Measurements from ENCODE around the gene GABBR1. TPM values are rescaled to one million over a fixed set of nuclear protein-coding genes. Genes with fewer than 3 reads are reported as not detected.

The GABBR1 gene
- total RNA-seq, 1 donor, result 18.6 TPM

DNA sequence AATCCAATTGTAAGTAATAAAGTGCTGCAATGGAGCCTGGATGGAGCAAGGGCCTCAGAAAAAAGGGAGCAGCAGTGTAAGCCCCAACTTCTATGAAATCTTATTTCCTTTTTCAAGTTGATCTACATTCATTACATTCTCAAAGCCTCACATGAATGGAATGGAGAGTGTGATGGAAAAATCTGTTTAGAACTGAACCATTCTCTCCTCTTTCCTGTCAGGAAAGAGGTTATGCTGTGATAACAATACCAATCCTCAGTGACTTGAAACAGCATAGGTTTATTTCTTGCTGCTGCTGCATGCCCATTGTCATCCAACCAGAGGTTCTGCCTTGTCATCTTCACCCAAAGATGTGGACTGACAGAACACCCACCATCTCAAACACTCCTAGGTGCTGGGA, 56.9 kb downstream of the GABBR1 start:
- no peak overlapping the region for H3K4me3 ChIP-seq (ENCODE audit: low read length)

GRCh38 chr6:29567991-29568390, 65.0 kb downstream of the GABBR1 start:
- Histone ChIP-seq H3K27me3 (ENCODE audit: insufficient read depth, low read length) (peaks cover 4% of the 10 kb centered on the region), H3K4me3 (ENCODE audit: low read length) (no peak overlapping the region), H3K4me1 (ENCODE audit: insufficient read depth, low read length) (no peaks in the 10 kb centered on the region), H3K9me3 (ENCODE audit: low read depth, low read length) (no peaks in the 10 kb centered on the region)

More for the DNA sequence above, 56.9 kb downstream of the GABBR1 start:
- Histone ChIP-seq H3K4me1 (ENCODE audit: insufficient read depth, low read length) (no peaks in the 10 kb centered on the region), H3K9me3 (ENCODE audit: low read depth, low read length) (no peaks in the 10 kb centered on the region), H3K27me3 (ENCODE audit: insufficient read depth, low read length) (peaks cover 9% of the 10 kb centered on the region)

GRCh38 chr6:29567541-29567940, 65.4 kb downstream of the GABBR1 start:
- Histone ChIP-seq H3K27me3 (ENCODE audit: insufficient read depth, low read length) (peaks cover 4% of the 10 kb centered on the region), H3K4me3 (ENCODE audit: low read length) (no peak overlapping the region), H3K4me1 (ENCODE audit: insufficient read depth, low read length) (no peaks in the 10 kb centered on the region), H3K9me3 (ENCODE audit: low read depth, low read length) (no peaks in the 10 kb centered on the region)

GRCh38 chr6:29566856-29567255, 66.1 kb downstream of the GABBR1 start:
- no peaks in the 10 kb centered on the region for H3K4me1 ChIP-seq (ENCODE audit: insufficient read depth, low read length)
- no peak overlapping the region for H3K4me3 ChIP-seq (ENCODE audit: low read length)
- peaks cover 4% of the 10 kb centered on the region for H3K27me3 ChIP-seq (ENCODE audit: insufficient read depth, low read length)
- H3K9me3 ChIP-seq (ENCODE audit: low read depth, low read length), result no peaks in the 10 kb centered on the region

DNA sequence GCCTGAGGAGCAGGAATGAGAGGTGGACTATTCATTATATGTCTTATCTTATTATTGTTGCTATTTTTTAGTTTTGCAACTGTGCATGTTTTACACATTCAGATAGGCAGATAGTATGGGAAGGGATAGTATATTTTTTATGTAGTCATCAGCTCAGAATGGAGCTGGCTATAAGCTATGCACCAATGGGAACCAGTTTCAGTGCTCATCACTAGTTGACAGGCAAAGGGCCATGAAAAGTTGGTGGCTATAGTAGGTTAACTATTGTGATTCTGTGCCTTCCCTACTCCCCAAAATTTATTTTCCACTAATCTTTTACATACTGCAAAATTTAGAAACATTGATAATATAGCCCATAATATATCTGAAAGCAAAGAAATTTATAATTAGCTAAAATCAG, 68.1 kb downstream of the GABBR1 start:
- Histone ChIP-seq H3K9me3 (ENCODE audit: low read depth, low read length) (no peaks in the 10 kb centered on the region), H3K4me1 (ENCODE audit: insufficient read depth, low read length) (no peaks in the 10 kb centered on the region), H3K4me3 (ENCODE audit: low read length) (no peak overlapping the region), H3K27me3 (ENCODE audit: insufficient read depth, low read length) (peaks cover 8% of the 10 kb centered on the region)

DNA sequence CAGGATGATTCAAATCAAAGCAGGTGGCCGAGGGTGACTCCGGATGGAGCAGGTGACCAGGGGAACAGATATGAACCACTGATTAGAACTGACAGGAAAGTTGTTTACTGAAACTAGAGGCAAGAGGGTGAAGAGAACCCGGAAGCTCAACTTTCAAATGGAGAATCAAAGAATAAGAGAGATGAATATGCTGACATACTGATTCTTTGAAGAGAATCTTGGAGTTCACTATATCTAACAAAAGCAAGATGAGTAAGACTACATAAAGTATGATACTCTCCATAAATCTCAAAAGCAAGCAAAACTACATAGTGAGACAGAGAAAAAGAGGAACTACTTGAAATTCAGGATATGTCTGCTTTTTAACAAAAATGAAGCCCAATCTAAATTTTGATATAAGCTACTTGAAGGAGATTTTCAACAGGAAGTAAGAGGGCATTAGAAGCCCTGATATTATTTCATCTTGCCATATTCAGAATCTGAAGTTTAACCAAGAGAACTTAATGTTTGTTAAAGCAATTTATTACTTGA, 69.5 kb downstream of the GABBR1 start:
- H3K9me3 ChIP-seq (ENCODE audit: low read depth, low read length), result no peaks in the 10 kb centered on the region
- H3K27me3 ChIP-seq (ENCODE audit: insufficient read depth, low read length), result peaks cover 12% of the 10 kb centered on the region
- no peak overlapping the region for H3K4me3 ChIP-seq (ENCODE audit: low read length)
- H3K4me1 ChIP-seq (ENCODE audit: insufficient read depth, low read length), result no peaks in the 10 kb centered on the region

GRCh38 chr6:29561606-29562181, 71.3 kb downstream of the GABBR1 start:
- Histone ChIP-seq H3K9me3 (ENCODE audit: low read depth, low read length) (no peaks in the 10 kb centered on the region), H3K27me3 (ENCODE audit: insufficient read depth, low read length) (peaks cover 12% of the 10 kb centered on the region), H3K4me3 (ENCODE audit: low read length) (no peak overlapping the region), H3K4me1 (ENCODE audit: insufficient read depth, low read length) (no peaks in the 10 kb centered on the region)

- Histone ChIP-seq H3K9me3 (ENCODE audit: low read depth, low read length) (no peaks in the 10 kb centered on the region), H3K27me3 (ENCODE audit: insufficient read depth, low read length) (peaks cover 17% of the 10 kb centered on the region), H3K4me1 (ENCODE audit: insufficient read depth, low read length) (no peaks in the 10 kb centered on the region), H3K4me3 (ENCODE audit: low read length) (no peak overlapping the region)
Measured at GRCh38 chr6:29561091-29561490, 71.9 kb downstream of the GABBR1 start.

GRCh38 chr6:29559524-29560287, 73.3 kb downstream of the GABBR1 start, which contains the start of gene UBD:
Gene UBD, minus strand, starts transcription at chr6:29559732. Its CDS starts 31 bp downstream, at chr6:29559701.
- Histone ChIP-seq H3K4me1 (ENCODE audit: insufficient read depth, low read length) (no peaks in the 10 kb centered on the region), H3K27me3 (ENCODE audit: insufficient read depth, low read length) (peaks cover 26% of the 10 kb centered on the region), H3K4me3 (ENCODE audit: low read length) (no peak within 1 kb of the TSS), H3K9me3 (ENCODE audit: low read depth, low read length) (no peaks in the 10 kb centered on the region)

DNA sequence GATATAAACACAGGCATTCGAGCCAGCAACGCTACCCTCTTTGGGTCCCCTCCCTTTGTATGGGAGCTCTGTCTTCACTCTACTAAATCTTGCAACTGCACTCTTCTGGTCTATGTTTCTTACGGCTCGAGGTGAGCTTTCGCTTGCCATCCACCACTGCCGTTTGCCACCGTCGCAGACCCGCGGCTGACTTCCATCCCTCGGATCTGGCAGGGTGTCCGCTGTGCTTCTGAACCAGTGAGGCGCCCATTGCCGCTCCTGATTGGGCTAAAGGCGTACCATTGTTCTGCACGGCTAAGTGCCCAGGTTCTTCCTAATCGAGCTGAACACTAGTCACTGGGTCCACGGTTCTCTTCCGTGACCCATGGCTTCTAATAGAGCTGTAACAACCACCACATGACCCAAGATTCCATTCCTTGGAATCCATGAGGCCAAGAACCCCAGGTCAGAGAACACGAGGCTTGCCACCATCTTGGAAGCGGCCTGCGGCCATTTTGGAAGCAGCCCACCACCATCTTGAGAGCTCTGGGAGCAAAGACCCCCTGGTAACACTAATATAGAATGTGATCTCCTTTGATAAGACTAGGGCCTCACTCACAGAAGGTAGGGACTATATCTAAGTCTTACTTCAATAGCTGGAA, 74.4 kb downstream of the GABBR1 start:
- H3K4me1 ChIP-seq (ENCODE audit: insufficient read depth, low read length), result peaks cover 8% of the 10 kb centered on the region
- peaks cover 38% of the 10 kb centered on the region for H3K27me3 ChIP-seq (ENCODE audit: insufficient read depth, low read length)
- no peak overlapping the region for H3K4me3 ChIP-seq (ENCODE audit: low read length)
- no peaks in the 10 kb centered on the region for H3K9me3 ChIP-seq (ENCODE audit: low read depth, low read length)

DNA sequence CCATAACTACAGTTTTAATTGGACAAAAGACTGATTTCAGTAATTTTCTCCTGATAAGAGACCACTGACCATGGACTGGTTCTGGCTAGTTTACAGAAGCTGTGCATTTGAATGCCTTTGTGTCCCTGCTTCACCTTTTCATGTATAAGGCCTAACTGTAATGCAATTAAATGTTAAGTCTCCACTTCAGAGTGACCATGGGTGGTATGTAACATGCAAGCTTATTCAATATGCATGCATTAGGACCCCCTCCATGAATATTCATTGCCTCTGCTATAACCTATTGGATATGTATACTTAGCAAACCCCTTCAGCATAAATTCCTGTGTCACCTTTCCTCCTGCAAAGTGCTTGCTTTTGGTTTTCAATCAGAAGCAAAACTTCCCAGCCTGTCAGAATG, 75.7 kb downstream of the GABBR1 start:
- peaks cover 49% of the 10 kb centered on the region for H3K27me3 ChIP-seq (ENCODE audit: insufficient read depth, low read length)
- H3K4me3 ChIP-seq (ENCODE audit: low read length), result no peak overlapping the region
- peaks cover 17% of the 10 kb centered on the region for H3K4me1 ChIP-seq (ENCODE audit: insufficient read depth, low read length)
- H3K9me3 ChIP-seq (ENCODE audit: low read depth, low read length), result no peaks in the 10 kb centered on the region

- H3K9me3 ChIP-seq (ENCODE audit: low read depth, low read length), result no peaks in the 10 kb centered on the region
- H3K27me3 ChIP-seq (ENCODE audit: insufficient read depth, low read length), result peaks cover 46% of the 10 kb centered on the region
- peaks cover 17% of the 10 kb centered on the region for H3K4me1 ChIP-seq (ENCODE audit: insufficient read depth, low read length)
- H3K4me3 ChIP-seq (ENCODE audit: low read length), result no peak overlapping the region
Measured at GRCh38 chr6:29554764-29555163, 78.2 kb downstream of the GABBR1 start.

DNA sequence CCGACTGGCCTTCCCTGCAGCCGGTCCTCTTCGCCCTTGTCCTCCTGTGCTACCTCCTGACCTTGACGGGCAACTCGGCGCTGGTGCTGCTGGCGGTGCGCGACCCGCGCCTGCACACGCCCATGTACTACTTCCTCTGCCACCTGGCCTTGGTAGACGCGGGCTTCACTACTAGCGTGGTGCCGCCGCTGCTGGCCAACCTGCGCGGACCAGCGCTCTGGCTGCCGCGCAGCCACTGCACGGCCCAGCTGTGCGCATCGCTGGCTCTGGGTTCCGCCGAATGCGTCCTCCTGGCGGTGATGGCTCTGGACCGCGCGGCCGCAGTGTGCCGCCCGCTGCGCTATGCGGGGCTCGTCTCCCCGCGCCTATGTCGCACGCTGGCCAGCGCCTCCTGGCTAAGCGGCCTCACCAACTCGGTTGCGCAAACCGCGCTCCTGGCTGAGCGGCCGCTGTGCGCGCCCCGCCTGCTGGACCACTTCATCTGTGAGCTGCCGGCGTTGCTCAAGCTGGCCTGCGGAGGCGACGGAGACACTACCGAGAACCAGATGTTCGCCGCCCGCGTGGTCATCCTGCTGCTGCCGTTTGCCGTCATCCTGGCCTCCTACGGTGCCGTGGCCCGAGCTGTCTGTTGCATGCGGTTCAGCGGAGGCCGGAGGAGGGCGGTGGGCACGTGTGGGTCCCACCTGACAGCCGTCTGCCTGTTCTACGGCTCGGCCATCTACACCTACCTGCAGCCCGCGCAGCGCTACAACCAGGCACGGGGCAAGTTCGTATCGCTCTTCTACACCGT, 79.5 kb downstream of the GABBR1 start:
- Histone ChIP-seq H3K9me3 (ENCODE audit: low read depth, low read length) (no peaks in the 10 kb centered on the region), H3K4me1 (ENCODE audit: insufficient read depth, low read length) (peaks cover 17% of the 10 kb centered on the region), H3K4me3 (ENCODE audit: low read length) (peak overlapping the region; percentile 20), H3K27me3 (ENCODE audit: insufficient read depth, low read length) (peaks cover 43% of the 10 kb centered on the region)

DNA sequence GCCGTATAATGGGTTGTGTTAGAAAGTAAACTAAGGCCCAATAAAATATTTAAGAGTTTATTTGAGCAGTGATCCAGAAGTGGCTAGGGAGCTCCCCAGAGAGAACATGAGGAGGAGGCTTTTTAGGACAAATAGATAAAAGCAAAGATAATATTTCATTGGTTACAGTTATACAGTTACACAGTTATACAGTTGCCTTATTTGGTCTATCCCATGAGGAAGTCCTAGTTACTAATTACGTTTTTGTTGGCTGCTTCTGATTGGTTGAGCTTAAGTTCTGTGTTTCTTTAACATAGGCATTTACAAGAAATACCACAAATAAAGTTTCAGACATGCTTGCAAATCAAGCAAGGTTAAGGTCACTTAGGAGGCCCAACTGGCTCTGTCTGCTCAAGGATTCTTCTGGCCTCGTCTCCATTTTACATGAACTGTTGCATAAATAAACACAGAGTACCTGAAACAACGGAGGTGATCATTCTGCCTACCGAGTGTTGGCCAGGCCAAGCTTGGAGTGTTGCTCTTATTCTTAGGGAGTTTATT, 80.4 kb downstream of the GABBR1 start:
- peaks cover 43% of the 10 kb centered on the region for H3K27me3 ChIP-seq (ENCODE audit: insufficient read depth, low read length)
- no peaks in the 10 kb centered on the region for H3K9me3 ChIP-seq (ENCODE audit: low read depth, low read length)
- H3K4me3 ChIP-seq (ENCODE audit: low read length), result peak overlapping the region; percentile 20
- peaks cover 17% of the 10 kb centered on the region for H3K4me1 ChIP-seq (ENCODE audit: insufficient read depth, low read length)
